Endothelial cell of umbilical vein (primary cell): ENCODE data around the gene HPS6. TPM values are rescaled to one million over a fixed set of nuclear protein-coding genes. Genes with fewer than 3 reads are reported as not detected.

Source experiments
- BruUV-seq: library from RNA; stranded (reverse); fragments of 400-500 nt; replicated peaks from 2 replicates; lab custom pipeline; 2021; lab: Mats Ljungman, UMichigan
- CTCF ChIA-PET: fragments of 300-600, 350-600 bp; sonication (Branson Sonifier 250); formaldehyde crosslinking; loops from one replicate; lab custom pipeline; 2021; ENCODE audit warnings: antibody characterized with exemption, inconsistent platforms; lab: Charles Lee
- POLR2A ChIA-PET: fragments of 300-600, 350-600 bp; sonication (Branson Sonifier 250); formaldehyde crosslinking; loops from one replicate; lab custom pipeline; 2021; ENCODE audit warnings: antibody characterized with exemption, inconsistent platforms; lab: Charles Lee
- DNase-seq: peaks from one replicate; pipeline ENCODE4 v3.0.0-alpha.2; 2011; ENCODE audit warnings: low read depth, low spot score
- FAIRE-seq: peaks from 2 replicates; lab custom pipeline; 2011; peaks lifted over from hg19 to GRCh38; lab: Jason Lieb, UNC
- H2AFZ ChIP-seq: 2 replicates; pipeline ENCODE4 v1.6.0; 2012; ENCODE audit warnings: low read depth, low read length, control low read depth, inconsistent platforms
- H3K27ac ChIP-seq: 2 replicates; pipeline ENCODE4 v1.5.1; 2011; ENCODE audit warnings: low read depth, mild to moderate bottlenecking, control low read depth, low read length, moderate library complexity; ENCODE audit not compliant: insufficient read depth
- H3K27me3 ChIP-seq, 2 experiments: 2 replicates each; pipeline versions ENCODE4 v1.6.0 to v1.6.1; 2011; ENCODE audit warnings: low read length in 2 of 2, mixed read lengths in 1 of 2; ENCODE audit not compliant: control insufficient read depth in 2 of 2, insufficient read depth in 2 of 2
- H3K36me3 ChIP-seq, 2 experiments: 2 replicates in 1 of 2; 3 replicates in 1 of 2; pipeline ENCODE4 v1.5.1; 2011; ENCODE audit warnings: low read length in 2 of 2, mild to moderate bottlenecking in 1 of 2, moderate library complexity in 1 of 2; ENCODE audit not compliant: control insufficient read depth in 2 of 2, insufficient read depth in 2 of 2; ENCODE audit errors: extremely low read depth in 1 of 2
- H3K4me1 ChIP-seq: 3 replicates; pipeline ENCODE4 v1.5.1; 2011; ENCODE audit warnings: mild to moderate bottlenecking, low read length; ENCODE audit not compliant: control insufficient read depth, insufficient read depth; ENCODE audit errors: extremely low read depth
- H3K4me2 ChIP-seq: 2 replicates; pipeline ENCODE4 v1.6.1; 2011; ENCODE audit warnings: low read length, control low read depth, mixed read lengths; ENCODE audit not compliant: insufficient read depth
- H3K4me3 ChIP-seq, 3 experiments: fragments of 200-600 bp in 1 of 3; sonication (generic), shearing (Covaris generic) in 1 of 3; replicated peaks in 1 of 3; 2 replicates each; pipeline ENCODE4 v1.5.1; 2011 to 2016; ENCODE audit warnings: control low read depth in 3 of 3, low read length in 3 of 3, mild to moderate bottlenecking in 2 of 3, inconsistent platforms in 1 of 3, low read depth in 1 of 3, moderate library complexity in 1 of 3; ENCODE audit not compliant: insufficient read depth in 1 of 3
- H3K79me2 ChIP-seq: 2 replicates; pipeline ENCODE4 v1.6.0; 2012; ENCODE audit warnings: low read length, inconsistent platforms; ENCODE audit not compliant: control insufficient read depth, insufficient read depth
- H3K9ac ChIP-seq: replicated peaks from 2 replicates; pipeline ENCODE3; 2011; ENCODE audit warnings: low read length, control low read depth; ENCODE audit not compliant: insufficient read depth; ENCODE audit errors: extremely low read depth
- H3K9me1 ChIP-seq: replicated peaks from 3 replicates; pipeline ENCODE4 v1.6.0; 2011; ENCODE audit warnings: mild to moderate bottlenecking, low read length; ENCODE audit not compliant: control insufficient read depth, insufficient read depth; ENCODE audit errors: extremely low read depth
- H3K9me3 ChIP-seq: replicated peaks from 2 replicates; pipeline ENCODE4 v1.5.1; 2012; ENCODE audit warnings: low read length, inconsistent platforms; ENCODE audit not compliant: control insufficient read depth, insufficient read depth
- H4K20me1 ChIP-seq: replicated peaks from 2 replicates; pipeline ENCODE3; 2011; ENCODE audit warnings: mild to moderate bottlenecking, low read length; ENCODE audit not compliant: control insufficient read depth, insufficient read depth; ENCODE audit errors: extremely low read depth
- EZH2 ChIP-seq: IDR thresholded peaks from 2 replicates; pipeline ENCODE4 v1.6.1; 2012; ENCODE audit warnings: borderline replicate concordance, low read depth, mild to moderate bottlenecking, moderate library complexity, low read length, inconsistent platforms; ENCODE audit not compliant: severe bottlenecking
- FOS ChIP-seq: IDR thresholded peaks from 2 replicates; pipeline ENCODE4 v1.6.1; 2011; ENCODE audit warnings: mild to moderate bottlenecking, low read length, moderate library complexity, borderline replicate concordance; ENCODE audit not compliant: insufficient read depth
- GATA2 ChIP-seq: IDR thresholded peaks from 2 replicates; pipeline ENCODE4 v1.7.0; 2011; ENCODE audit warnings: low read depth, mild to moderate bottlenecking, moderate library complexity, mixed read lengths, low read length; ENCODE audit not compliant: insufficient read length, insufficient read depth
- JUN ChIP-seq: IDR thresholded peaks from 2 replicates; pipeline ENCODE4 v1.6.1; 2011; ENCODE audit warnings: borderline replicate concordance, low read depth; ENCODE audit not compliant: insufficient read length, insufficient read depth
- MYC ChIP-seq: IDR thresholded peaks from one replicate; pipeline ENCODE4 v1.6.1; 2011; ENCODE audit warnings: mild to moderate bottlenecking, low read depth, low read length
- POLR2A ChIP-seq: IDR thresholded peaks from 2 replicates; pipeline ENCODE4 v1.6.1; 2012; ENCODE audit warnings: low read depth, mild to moderate bottlenecking, control low read depth, low read length
- POLR2AphosphoS5 ChIP-seq: IDR thresholded peaks from 2 replicates; pipeline ENCODE4 v1.6.1; 2012; ENCODE audit warnings: low read depth, mild to moderate bottlenecking, control low read depth, low read length, moderate library complexity; ENCODE audit not compliant: insufficient read depth
- dilution Hi-C: fragments of 300-500 bp; cut with MboI; formaldehyde crosslinking; loops from one replicate; pipeline ENCODE4 v1.15.0; 2019; ENCODE audit warnings: low sequenced_read_pairs; ENCODE audit not compliant: extremely low pct_ligation_motif_present
- intact Hi-C: fragments of 100-400 bp; cut with micrococcal nuclease; formaldehyde crosslinking; loops from one replicate; pipeline ENCODE4 v1.10.0; 2022
- polyA plus RNA-seq, 4 experiments: library from polyadenylated mRNA; depleted of rRNA in 3 of 4; stranded (reverse) in 3 of 4; unstranded in 1 of 4; fragments of >200 nt; gene quantifications; 2 replicates each; pipeline versions ENCODE4 v1.2.1 to v1.2.3, GENCODE V29; 2011 to 2012; ENCODE audit warnings: missing spikeins in 1 of 4
- total RNA-seq: library from RNA; stranded (reverse); gene quantifications from 2 replicates; pipeline ENCODE4 v1.2.3, GENCODE V29; 2021
- TF ChIP-seq, protein P1 (sequence below): IDR thresholded peaks from 2 replicates; pipeline ENCODE4 v1.6.1; 2011; ENCODE audit not compliant: insufficient read depth, insufficient read length
- TF ChIP-seq, protein P2 (sequence below), 2 donors: IDR thresholded peaks; 1 replicate in 1 of 2; 2 replicates in 1 of 2; pipeline ENCODE4 v1.5.1; 2011; ENCODE audit warnings: low read length in 2 of 2, mild to moderate bottlenecking in 2 of 2, moderate library complexity in 2 of 2, control low read depth in 1 of 2, inconsistent platforms in 1 of 2, low read depth in 1 of 2; ENCODE audit not compliant: insufficient read depth in 1 of 2; ENCODE audit errors: extremely low read depth in 1 of 2

HPS6 gene
- total and polyA plus RNA-seq, 2 donors (not counting 3 experiments of a cell fraction or from before 2014, with no cell fraction given): 9.3 to 18.5 TPM

DNA sequence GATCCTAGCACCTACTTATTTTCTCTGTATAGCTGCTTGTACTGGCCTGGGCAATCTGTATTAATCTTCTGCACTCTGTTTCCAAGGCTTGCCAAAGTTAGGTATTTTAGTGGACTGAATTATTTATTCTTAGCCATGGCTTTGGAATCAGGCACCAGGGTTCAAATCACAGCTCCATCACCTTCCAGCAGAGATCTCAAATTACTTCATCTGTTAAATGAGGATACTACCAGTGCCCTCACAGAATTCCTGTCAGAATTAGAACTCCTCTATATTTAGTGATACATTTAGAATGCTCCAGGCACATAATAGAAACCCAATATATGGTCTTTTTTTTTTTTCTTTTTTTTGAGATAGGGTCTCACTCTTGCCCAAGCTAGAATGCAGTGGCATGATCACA is 26.7 kb upstream of the HPS6 start:
- Histone ChIP-seq H2AFZ (no peak overlapping the region), H3K4me2 (no peak overlapping the region), H3K79me2 (no peaks in the 10 kb centered on the region), H3K9me3 (no peaks in the 10 kb centered on the region), H3K36me3 (no peaks in the 10 kb centered on the region), H3K9me1 (no peaks in the 10 kb centered on the region), H3K27me3 (no peaks in the 10 kb centered on the region), H3K4me1 (no peaks in the 10 kb centered on the region), H3K27ac (no peak overlapping the region), H3K9ac (no peak overlapping the region), H4K20me1 (no peaks in the 10 kb centered on the region), H3K4me3 (no peak overlapping the region)
- dilution Hi-C loops (no loop called here), intact Hi-C loops (no loop called here)
- FAIRE-seq (no peak), DNase-seq (no peak)
- BruUV-seq: no TSS peak
- TF ChIP-seq FOS (no peak), GATA2 (no peak), MYC (no peak), EZH2 (no peak), POLR2A (no peak), JUN (no peak), POLR2AphosphoS5 (no peak)
- TF ChIP-seq, protein P1, sequence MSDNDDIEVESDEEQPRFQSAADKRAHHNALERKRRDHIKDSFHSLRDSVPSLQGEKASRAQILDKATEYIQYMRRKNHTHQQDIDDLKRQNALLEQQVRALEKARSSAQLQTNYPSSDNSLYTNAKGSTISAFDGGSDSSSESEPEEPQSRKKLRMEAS: no peak
- TF ChIP-seq, protein P2, sequence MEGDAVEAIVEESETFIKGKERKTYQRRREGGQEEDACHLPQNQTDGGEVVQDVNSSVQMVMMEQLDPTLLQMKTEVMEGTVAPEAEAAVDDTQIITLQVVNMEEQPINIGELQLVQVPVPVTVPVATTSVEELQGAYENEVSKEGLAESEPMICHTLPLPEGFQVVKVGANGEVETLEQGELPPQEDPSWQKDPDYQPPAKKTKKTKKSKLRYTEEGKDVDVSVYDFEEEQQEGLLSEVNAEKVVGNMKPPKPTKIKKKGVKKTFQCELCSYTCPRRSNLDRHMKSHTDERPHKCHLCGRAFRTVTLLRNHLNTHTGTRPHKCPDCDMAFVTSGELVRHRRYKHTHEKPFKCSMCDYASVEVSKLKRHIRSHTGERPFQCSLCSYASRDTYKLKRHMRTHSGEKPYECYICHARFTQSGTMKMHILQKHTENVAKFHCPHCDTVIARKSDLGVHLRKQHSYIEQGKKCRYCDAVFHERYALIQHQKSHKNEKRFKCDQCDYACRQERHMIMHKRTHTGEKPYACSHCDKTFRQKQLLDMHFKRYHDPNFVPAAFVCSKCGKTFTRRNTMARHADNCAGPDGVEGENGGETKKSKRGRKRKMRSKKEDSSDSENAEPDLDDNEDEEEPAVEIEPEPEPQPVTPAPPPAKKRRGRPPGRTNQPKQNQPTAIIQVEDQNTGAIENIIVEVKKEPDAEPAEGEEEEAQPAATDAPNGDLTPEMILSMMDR (IDR thresholded peaks at IDR 0.05; ENCODE audit: extremely low read depth in 1 of 2, insufficient read depth in 1 of 2, low read depth in 1 of 2, low read length in 2 of 2): no peak
- ChIA-PET POLR2A (no interaction called here), CTCF (interaction anchor here (0.6 to 1.7 kb wide), 4 partner anchors 28 to 197 kb away, joined by 4 to 7 read pairs (median 4); no protein-coding TSS in a partner anchor)
